Stimulated activated CD8-positive, alpha-beta memory T cell treated with anti-CD3 and anti-CD28 coated beads, Interleukin-7, amount 100 ng/mL, for 24 hours (primary cell): ENCODE data around the gene GEMIN4.
"Not testable (repeated sequence)": the region's sequence is repeated elsewhere in the genome, so short reads cannot be mapped to it uniquely, and the experiment has no call there.

Experiments
- DNase-seq: peaks from one replicate; pipeline ENCODE4 v3.0.0-alpha.2; 2020; ENCODE audit warnings: low read depth

The GEMIN4 gene

DNA sequence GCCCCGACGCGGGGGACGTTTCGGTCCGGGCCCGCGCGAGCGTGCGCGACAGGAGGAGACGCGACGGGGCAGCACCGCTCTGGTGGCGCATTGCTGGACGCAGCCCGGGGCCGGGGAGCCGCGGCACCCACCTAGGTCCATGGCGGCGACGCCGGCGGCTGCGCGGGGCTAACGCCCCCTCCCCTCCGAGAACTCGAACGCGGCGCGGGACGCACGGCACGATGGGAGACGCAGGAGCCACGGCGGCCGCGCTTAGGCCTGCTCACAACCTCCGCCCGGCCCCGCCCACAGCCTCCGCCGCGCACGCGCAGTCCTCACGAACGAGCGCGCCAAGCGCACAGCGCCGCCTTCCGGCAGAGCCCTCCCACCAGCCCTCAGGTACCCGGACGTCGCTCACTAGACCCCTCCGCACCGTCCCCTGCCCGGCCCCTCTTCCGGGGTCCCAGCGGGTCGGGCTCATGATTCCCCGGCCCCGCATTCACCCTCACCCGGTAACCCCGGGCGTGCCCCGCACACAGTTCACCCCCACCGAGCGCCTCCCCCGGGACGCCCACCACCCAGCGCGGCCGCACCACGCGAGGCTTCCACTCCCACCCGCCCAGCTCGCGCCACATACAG is at the start of gene GEMIN4:
Gene GEMIN4, minus strand, starts transcription at position 263 of the 618 bp plus-strand sequence. Its CDS starts 122 bp downstream, at position 141.
- peak; percentile 97 for DNase-seq

DNA sequence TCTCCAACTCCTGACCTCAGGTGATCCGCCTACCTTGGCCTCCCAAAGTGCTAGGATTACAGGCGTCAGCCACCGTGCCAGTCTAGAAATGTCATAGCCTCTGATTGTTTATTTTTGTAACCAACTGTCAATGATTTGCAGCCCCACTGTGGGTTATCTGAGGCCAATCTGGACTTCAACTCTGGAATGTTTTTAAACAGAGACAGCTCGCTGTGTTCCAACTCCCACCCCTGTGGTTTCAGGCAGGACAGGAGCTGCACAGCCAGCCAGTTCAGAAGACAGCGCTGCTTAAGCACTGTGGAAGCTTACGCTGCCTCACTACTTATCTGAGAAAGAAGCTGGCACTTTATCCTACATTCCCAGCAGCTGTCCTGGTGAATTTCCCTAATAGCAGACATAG is 49.6 kb upstream of the GEMIN4 start:
- no peak for DNase-seq

- no peak for DNase-seq
Observed at GRCh38 chr17:800446-801242, 48.6 kb upstream of the GEMIN4 start.

- DNase-seq = no peak
Observed at GRCh38 chr17:799261-799660, 47.2 kb upstream of the GEMIN4 start.

- no peak for DNase-seq
Observed at GRCh38 chr17:798246-798645, 46.2 kb upstream of the GEMIN4 start.

DNA sequence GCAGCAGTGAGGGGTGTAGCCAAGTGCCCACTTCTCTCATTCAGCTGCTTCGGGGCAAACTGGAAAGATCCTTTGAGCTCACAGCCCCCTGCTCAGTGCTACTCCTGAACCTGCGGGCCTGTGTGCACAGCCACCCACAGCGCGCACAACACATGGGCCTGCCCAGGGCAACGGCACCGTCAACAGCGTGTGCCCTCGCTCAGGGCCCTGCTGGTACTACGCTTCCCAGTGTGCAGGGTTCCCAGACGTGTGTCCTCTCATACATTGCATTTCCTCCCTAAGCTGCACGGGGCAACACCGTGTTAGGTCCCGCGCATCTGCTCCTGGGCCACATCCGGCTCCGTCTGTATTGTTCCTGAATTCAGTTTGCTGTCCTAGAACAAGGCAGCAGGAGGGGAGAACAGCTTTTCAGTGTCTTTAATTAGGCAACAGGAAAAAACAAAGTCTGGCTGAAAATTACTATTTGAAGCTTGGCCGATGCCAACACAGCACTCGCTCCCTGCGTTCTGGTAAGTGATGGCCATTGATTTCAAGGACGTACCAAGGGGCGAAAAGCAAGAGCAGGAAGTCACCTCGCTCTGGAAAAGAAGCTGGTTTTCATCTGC is 45.3 kb upstream of the GEMIN4 start:
- no peak for DNase-seq

DNA sequence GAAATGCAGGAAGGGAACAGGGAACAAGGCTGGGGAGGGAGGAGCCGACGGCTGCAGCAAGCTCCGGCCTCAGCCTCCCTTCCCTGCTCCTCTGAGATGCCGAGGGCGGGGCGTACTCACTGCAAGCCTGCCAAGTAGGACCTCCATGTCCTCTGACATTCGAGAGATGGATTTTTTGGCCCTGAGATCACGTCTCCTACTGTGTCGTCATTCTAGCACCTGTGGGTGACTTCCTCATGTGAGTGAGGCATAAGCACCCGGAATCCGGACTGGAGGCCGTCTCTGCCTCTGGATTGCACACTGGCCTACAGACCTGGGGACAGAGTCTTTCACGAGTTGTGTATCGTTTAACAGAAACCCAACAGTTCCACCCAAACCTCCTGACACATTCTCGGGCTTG is 44.5 kb upstream of the GEMIN4 start:
- no peak for DNase-seq

GRCh38 chr17:795721-796120 is 43.7 kb upstream of the GEMIN4 start:
- no peak for DNase-seq

- no peak for DNase-seq
Observed at GRCh38 chr17:795276-795675, 43.2 kb upstream of the GEMIN4 start.

DNA sequence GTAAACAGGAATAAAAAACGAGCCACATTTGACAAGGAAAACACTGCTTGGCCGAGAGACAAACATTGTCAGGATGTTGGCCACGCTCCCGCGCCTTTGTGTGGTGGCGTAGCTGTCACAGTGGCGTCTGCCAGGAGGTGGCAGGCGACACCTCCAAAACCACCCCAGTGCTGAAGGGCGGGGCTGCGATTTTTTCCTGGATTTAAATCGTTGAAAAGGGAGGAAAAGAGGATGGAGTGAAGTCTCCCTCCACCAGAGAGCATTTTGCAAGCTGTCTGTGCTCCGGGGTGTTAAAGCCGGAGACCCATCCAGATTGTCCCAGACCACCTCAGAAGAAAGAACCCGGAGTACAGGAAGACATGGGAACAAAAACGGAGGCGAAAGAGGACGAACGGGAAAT is 42.8 kb upstream of the GEMIN4 start:
- no peak for DNase-seq

- no peak for DNase-seq
Observed at GRCh38 chr17:792277-792676, 40.2 kb upstream of the GEMIN4 start.

- DNase-seq = no peak
Observed at GRCh38 chr17:791829-792228, 39.8 kb upstream of the GEMIN4 start.

DNA sequence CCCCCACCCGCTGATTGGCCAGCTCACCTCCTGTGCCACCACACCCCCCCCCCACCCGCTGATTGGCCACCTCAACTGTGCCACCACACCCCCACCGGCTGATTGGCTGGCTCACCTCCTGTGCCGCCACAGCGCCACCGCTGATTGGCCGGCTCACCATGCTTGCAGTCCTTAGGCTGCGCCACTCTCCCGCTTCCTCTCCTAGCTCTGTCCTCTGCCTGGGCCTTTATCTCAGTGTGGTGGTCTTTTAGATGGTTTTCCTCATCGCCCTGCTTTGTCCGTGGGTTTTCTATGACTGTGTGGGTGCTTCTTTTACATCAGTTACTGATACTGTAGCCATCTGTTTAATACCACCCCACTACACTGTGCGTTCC is 38.8 kb upstream of the GEMIN4 start:
- not testable (repeated sequence) for DNase-seq

DNA sequence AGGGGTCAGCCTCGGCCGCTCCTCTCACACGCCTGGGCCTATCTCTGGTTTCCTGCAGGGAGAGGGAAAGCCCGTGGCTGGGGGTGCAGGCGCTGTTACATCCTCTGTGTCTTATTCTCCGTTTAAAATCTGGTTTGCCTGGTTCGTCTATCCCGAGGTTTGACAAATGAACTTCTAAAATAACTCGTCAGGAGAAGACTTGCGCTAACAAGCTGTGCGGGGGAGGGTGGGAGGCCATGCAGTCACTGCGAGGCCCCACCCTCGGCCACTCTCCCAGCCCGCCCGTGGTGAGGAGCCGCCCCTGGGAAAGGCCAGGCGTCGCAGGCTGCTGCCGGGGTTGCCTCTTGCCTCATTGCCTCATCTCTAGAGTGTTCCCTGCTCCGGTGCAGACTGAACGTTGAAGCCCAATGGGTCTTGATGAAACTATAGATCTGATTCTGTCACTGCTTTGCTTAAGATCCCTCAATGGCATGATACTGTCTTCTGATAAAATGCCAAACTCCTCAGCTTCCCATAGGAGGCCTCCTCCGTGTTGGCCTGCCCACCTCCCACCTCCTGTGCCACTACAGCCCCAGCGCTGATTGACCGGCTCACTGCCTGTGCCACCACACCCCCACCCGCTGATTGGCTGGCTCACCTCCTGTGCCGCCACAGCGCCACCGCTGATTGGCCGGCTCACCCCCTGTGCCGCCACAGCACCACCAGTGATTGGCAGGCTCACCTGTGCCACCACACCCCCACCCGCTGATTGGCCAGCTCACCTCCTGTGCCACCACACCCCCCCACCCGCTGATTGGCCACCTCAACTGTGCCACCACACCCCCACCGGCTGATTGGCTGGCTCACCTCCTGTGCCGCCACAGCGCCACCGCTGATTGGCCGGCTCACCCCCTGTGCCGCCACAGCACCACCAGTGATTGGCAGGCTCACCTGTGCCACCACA is 38.1 kb upstream of the GEMIN4 start:
- DNase-seq = not testable (repeated sequence)

DNA sequence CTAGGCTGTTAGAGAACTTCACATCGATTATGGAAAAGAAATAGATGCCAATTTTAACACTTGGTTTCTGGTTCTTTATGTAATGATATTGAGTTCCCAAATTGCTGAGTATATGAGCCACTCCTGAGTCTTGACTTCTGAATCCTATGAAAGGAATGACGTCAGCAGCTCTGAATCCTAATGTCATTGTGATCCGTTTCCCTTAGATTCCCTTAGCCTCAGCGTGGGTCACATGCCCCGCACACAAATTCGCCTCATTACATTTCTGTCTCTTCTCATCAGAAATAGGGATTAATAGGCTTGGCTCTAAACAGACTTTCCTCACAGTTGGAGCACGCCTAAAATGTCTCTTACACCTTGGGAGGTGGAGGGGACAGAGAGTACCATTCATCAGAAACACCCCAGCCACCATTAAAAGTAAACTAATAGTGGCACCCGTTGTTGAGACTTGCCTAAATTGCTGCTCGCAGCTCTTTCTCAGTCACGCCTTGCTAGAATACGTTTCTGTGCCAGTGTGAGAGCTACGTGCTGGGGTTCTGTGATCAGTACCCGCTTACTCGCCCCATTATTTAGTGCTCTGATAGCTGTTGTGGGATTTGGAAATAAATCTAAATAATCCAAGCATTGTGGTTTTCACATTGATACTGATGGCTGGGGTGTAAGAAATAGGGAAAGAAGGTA is 37.2 kb upstream of the GEMIN4 start:
- DNase-seq = no peak

GRCh38 chr17:788551-788950 is 36.5 kb upstream of the GEMIN4 start:
- DNase-seq = no peak

GRCh38 chr17:787641-788221 is 35.7 kb upstream of the GEMIN4 start:
- DNase-seq = no peak

DNA sequence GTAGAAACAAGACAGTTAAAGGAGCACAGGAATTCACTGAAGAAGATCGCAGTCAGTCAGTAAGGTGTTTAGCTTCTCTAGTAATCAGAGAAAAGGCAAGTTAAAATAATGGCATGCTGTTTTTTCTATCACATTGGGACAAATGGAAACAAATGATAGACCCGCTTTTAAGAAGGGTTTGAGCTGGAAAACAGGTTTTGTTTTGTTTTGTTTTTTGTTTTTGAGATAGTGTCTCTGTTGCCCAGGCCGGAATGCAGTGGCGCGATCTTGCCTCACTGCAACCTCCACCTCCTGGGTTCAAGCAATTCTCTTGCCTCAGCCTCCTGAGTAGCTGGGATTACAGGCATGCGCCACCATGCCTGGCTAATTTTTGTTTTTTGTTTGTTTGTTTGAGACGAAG is 33.8 kb upstream of the GEMIN4 start:
- not testable (repeated sequence) for DNase-seq

DNA sequence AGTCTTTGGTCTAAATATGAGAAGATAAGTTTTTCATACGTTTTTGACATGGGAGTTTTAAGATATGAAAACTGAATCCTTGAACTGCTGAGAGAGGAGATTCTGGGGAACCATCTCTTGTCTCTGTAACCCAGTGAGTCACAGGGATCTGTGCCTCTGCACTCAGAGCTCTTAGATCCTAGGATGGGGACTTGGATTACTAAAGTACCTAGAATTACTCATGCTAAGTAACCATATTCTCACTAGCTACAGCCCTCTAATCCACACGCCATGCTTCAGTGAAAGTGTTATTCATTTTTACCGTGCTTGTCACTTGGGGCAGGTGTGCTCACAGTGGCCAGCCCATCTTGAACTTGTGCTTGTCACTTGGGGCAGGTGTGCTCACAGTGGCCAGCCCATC is 32.1 kb upstream of the GEMIN4 start:
- DNase-seq = no peak

GRCh38 chr17:781805-782731 is 30.0 kb upstream of the GEMIN4 start, which contains the start of the genes GLOD4 and MRM3:
Gene GLOD4 (minus strand): TSS chr17:782280. CDS start chr17:782255, 25 bp downstream.
Gene MRM3 (plus strand): TSS chr17:782353. CDS start chr17:782379, 26 bp downstream.
- DNase-seq = peak; percentile 91
